GM12892 (cell line): ENCODE measurements around the gene PACSIN2.

Experiments used
- POLR2A ChIP-seq: IDR thresholded peaks from 2 replicates; pipeline ENCODE4 v1.6.1; 2011; ENCODE audit warnings: low read depth, low read length, control low read depth
- POLR2AphosphoS5 ChIP-seq: IDR thresholded peaks from 2 replicates; pipeline ENCODE4 v1.6.1; 2011; ENCODE audit warnings: low read depth, low read length, control low read depth
- TAF1 ChIP-seq: IDR thresholded peaks from 2 replicates; pipeline ENCODE4 v1.6.1; 2011; ENCODE audit warnings: low read depth, mild to moderate bottlenecking, control low read depth, low read length, borderline replicate concordance

DNA sequence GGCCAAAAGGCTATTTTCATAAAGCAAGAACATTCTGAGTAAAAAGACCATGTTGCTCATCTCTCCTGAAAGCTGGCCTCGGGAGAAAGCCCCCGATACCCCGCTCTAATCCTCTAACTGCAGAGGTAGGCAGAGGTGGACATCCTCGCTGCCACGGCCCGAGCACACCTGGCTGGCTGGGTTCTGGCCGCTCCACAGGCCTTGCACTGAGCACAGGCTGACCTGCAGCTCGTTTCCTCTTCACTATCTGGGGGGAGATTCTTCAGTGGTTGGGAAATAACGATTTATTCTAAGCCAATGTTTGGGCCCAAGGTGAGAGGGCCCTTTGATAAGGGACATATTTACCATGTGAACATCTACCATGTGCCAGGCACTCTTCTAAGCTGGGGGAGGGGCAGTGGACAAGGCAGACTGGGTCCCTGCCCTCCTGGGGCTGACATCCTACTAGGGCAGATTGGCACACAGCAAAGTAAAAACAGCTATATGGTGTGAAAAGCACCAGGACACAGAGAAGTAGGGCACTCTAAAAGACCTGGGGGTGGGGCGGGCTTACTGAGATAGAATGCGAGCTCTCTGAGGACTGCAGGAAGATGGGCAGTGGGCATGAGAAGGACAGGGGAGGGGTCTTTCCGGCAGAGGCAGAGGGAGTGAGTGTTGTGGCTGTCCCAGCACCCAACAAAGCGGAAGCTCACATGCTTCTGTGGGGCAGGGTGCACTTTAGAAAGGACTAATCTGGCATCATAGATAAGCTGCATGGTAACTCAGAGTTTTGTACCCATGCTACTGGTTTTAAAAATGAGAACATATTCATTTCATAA, 92.4 kb downstream of the PACSIN2 start:
- TF ChIP-seq POLR2AphosphoS5 (no peak), TAF1 (no peak), POLR2A (no peak)
